ENCODE measurements around the gene HES7. TPM values are rescaled to one million over a fixed set of nuclear protein-coding genes. Genes with fewer than 3 reads are reported as not detected.

HES7 gene
- total and polyA plus RNA-seq, 9 of the 15 experiments (the other 6 are each of a cell fraction or from before 2014, with no cell fraction given): 0.03 to 1.7 (median 0.14) TPM; not detected in 1

DNA sequence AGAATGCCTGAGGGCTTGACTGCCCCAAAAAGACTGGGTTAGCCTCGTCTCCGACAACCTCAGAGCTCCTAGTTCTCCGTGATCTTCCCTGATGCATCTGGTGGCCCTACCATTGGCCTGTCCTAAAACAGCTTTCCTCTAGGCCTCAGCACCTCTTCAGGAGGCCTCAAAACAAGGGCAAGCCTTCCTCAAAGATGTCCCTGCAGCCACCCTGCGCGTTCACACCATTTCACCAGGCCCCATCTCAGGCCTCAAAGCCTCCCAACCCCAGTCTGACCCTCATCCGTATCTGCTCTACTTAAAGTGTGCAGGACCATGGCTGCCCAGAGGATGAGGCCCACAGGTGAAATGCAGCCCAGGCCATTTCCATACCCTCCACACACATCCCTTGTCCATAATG lies 13.0 kb downstream of the HES7 start (continued):
- no peak for TF ChIP-seq JUN (IDR thresholded peaks at IDR 0.05; ENCODE audit: borderline replicate concordance, low read depth, low read length)
- TF ChIP-seq JUN (CRISPR knock-in tag; IDR thresholded peaks at IDR 0.05; ENCODE audit: borderline replicate concordance): no peak
- TF ChIP-seq RBM14 (IDR thresholded peaks at IDR 0.05; ENCODE audit: borderline replicate concordance, insufficient read depth, low read depth, low read length): no peak
- TF ChIP-seq, protein P1, sequence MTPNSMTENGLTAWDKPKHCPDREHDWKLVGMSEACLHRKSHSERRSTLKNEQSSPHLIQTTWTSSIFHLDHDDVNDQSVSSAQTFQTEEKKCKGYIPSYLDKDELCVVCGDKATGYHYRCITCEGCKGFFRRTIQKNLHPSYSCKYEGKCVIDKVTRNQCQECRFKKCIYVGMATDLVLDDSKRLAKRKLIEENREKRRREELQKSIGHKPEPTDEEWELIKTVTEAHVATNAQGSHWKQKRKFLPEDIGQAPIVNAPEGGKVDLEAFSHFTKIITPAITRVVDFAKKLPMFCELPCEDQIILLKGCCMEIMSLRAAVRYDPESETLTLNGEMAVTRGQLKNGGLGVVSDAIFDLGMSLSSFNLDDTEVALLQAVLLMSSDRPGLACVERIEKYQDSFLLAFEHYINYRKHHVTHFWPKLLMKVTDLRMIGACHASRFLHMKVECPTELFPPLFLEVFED (CRISPR knock-in tag; conservative IDR thresholded peaks at IDR 0.05): no peak
- no peak for TF ChIP-seq ETV6 (IDR thresholded peaks at IDR 0.05; ENCODE audit: borderline replicate concordance in 1 of 2, low read depth in 2 of 2, low read length in 1 of 2)
- no peak for TF ChIP-seq ETV6 (CRISPR knock-in tag; IDR thresholded peaks at IDR 0.05; ENCODE audit: borderline replicate concordance)
- TF ChIP-seq HCFC1 (IDR thresholded peaks at IDR 0.05; ENCODE audit: low read depth, low read length): no peak
- TF ChIP-seq DNMT1 (IDR thresholded peaks at IDR 0.05): no peak
- TF ChIP-seq, protein P2, sequence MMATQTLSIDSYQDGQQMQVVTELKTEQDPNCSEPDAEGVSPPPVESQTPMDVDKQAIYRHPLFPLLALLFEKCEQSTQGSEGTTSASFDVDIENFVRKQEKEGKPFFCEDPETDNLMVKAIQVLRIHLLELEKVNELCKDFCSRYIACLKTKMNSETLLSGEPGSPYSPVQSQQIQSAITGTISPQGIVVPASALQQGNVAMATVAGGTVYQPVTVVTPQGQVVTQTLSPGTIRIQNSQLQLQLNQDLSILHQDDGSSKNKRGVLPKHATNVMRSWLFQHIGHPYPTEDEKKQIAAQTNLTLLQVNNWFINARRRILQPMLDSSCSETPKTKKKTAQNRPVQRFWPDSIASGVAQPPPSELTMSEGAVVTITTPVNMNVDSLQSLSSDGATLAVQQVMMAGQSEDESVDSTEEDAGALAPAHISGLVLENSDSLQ (IDR thresholded peaks at IDR 0.05): no peak
- no peak for TF ChIP-seq SIX5 (IDR thresholded peaks at IDR 0.05; ENCODE audit: borderline replicate concordance in 1 of 2, insufficient read depth in 1 of 2, low read depth in 1 of 2, low read length in 2 of 2)
- no peak for TF ChIP-seq MCM7 (IDR thresholded peaks at IDR 0.05)
- TF ChIP-seq FIP1L1 (IDR thresholded peaks at IDR 0.05; ENCODE audit: low read depth, low read length, poor library complexity, severe bottlenecking): no peak
- no peak for TF ChIP-seq MCM2 (IDR thresholded peaks at IDR 0.05; ENCODE audit: low read depth)
- no peak for TF ChIP-seq ERF (CRISPR knock-in tag; IDR thresholded peaks at IDR 0.05)

Measured in K562 (cell line).